HG02885 (cell line): ENCODE results near the gene MGAT3.

ENCODE experiments used
- ATAC-seq: cut with Tn5 transposase; IDR thresholded peaks from one replicate; pipeline ENCODE4 v1.9.1; 2021; ENCODE audit warnings: mild to moderate bottlenecking; ENCODE audit not compliant: unreplicated experiment, poor library complexity

The MGAT3 gene

GRCh38 chr22:39487826-39488520 is 31.2 kb downstream of the MGAT3 start:
- no peak for ATAC-seq

- no peak for ATAC-seq
Measured at GRCh38 chr22:39488563-39489083, 31.8 kb downstream of the MGAT3 start.

GRCh38 chr22:39489094-39490068 is 32.6 kb downstream of the MGAT3 start:
- ATAC-seq, result no peak

GRCh38 chr22:39490135-39490798 is 33.5 kb downstream of the MGAT3 start:
- peak; percentile 74 for ATAC-seq

- no peak for ATAC-seq
Measured at GRCh38 chr22:39490966-39491680, 34.3 kb downstream of the MGAT3 start.

- no peak for ATAC-seq
Measured at GRCh38 chr22:39491696-39492095, 34.9 kb downstream of the MGAT3 start.

GRCh38 chr22:39492186-39492585 is 35.4 kb downstream of the MGAT3 start:
- ATAC-seq, result no peak

GRCh38 chr22:39493759-39494158 is 36.9 kb downstream of the MGAT3 start:
- no peak for ATAC-seq

GRCh38 chr22:39494471-39495120 is 37.8 kb downstream of the MGAT3 start:
- no peak for ATAC-seq

GRCh38 chr22:39496131-39496838 is 39.5 kb downstream of the MGAT3 start:
- no peak for ATAC-seq

GRCh38 chr22:39497429-39497828 is 40.6 kb downstream of the MGAT3 start:
- no peak for ATAC-seq

- no peak for ATAC-seq
Measured at GRCh38 chr22:39498368-39498767, 41.6 kb downstream of the MGAT3 start.

- ATAC-seq, result no peak
Measured at GRCh38 chr22:39498802-39499201, 42.0 kb downstream of the MGAT3 start.

- ATAC-seq, result no peak
Measured at GRCh38 chr22:39500101-39500500, 43.3 kb downstream of the MGAT3 start.

GRCh38 chr22:39501644-39502108 is 44.9 kb downstream of the MGAT3 start:
- ATAC-seq, result no peak

- peak; percentile 89 for ATAC-seq
Measured at GRCh38 chr22:39502109-39502788, 45.4 kb downstream of the MGAT3 start, which contains the start of gene MIEF1. TSS of gene MIEF1 (plus strand) at chr22:39502290. CDS start at chr22:39511295, 9,005 bp downstream.

- peak; percentile 4 for ATAC-seq
Measured at GRCh38 chr22:39502789-39503409, 46.1 kb downstream of the MGAT3 start.

- no peak for ATAC-seq
Measured at GRCh38 chr22:39503630-39504029, 46.8 kb downstream of the MGAT3 start.
